Epidermal melanocyte (primary cell): ENCODE results near the gene FAM25G.

ENCODE experiments used
- DNase-seq: peaks from one replicate; pipeline ENCODE4 v3.0.0; 2011; ENCODE audit warnings: low spot score; ENCODE audit not compliant: insufficient read length

Gene FAM25G

GRCh38 chr10:47449102-47449978, 42.2 kb downstream of the FAM25G start:
- DNase-seq: no peak

GRCh38 chr10:47447705-47448104, 43.8 kb downstream of the FAM25G start:
- DNase-seq: no peak

- DNase-seq: no peak
These were observed 44.3 kb downstream of the FAM25G start for GRCh38 chr10:47447209-47447608.

GRCh38 chr10:47445720-47446119, 45.8 kb downstream of the FAM25G start:
- DNase-seq: no peak

GRCh38 chr10:47444047-47444446, 47.5 kb downstream of the FAM25G start:
- DNase-seq: no peak

- DNase-seq: no peak
These were observed 48.4 kb downstream of the FAM25G start for GRCh38 chr10:47443145-47443544.

- no peak for DNase-seq
These were observed 49.1 kb downstream of the FAM25G start for GRCh38 chr10:47442351-47442750.

GRCh38 chr10:47441938-47442337, 49.6 kb downstream of the FAM25G start:
- DNase-seq: no peak

GRCh38 chr10:47440207-47440606, 51.3 kb downstream of the FAM25G start:
- DNase-seq: no peak

GRCh38 chr10:47438857-47439474, 52.5 kb downstream of the FAM25G start:
- no peak for DNase-seq
